NOMO-1 treated with DMSO at 0.1 percent for 48 hours (cell line): ENCODE results near the gene SYT2.
A peak's percentile ranks its signal among the peaks of the same experiment; 100 is the strongest.
"Not testable (repeated sequence)": the region's sequence is repeated elsewhere in the genome, so short reads cannot be mapped to it uniquely, and the experiment has no call there.

ENCODE experiments used
- DNase-seq: peaks from one replicate; lab custom pipeline; 2025; ENCODE audit not compliant: unreplicated experiment; lab: John Stamatoyannopoulos, UW

SYT2 gene

GRCh38 chr1:202710070-202711045 lies at the start of gene SYT2:
TSS of gene SYT2 (minus strand) at chr1:202710454. CDS start at chr1:202605772, 104,682 bp downstream.
- no peak for DNase-seq

GRCh38 chr1:202756391-202756790 lies 46.1 kb upstream of the SYT2 start:
- no peak for DNase-seq

GRCh38 chr1:202754293-202754692 lies 44.0 kb upstream of the SYT2 start:
- DNase-seq, result no peak

DNA sequence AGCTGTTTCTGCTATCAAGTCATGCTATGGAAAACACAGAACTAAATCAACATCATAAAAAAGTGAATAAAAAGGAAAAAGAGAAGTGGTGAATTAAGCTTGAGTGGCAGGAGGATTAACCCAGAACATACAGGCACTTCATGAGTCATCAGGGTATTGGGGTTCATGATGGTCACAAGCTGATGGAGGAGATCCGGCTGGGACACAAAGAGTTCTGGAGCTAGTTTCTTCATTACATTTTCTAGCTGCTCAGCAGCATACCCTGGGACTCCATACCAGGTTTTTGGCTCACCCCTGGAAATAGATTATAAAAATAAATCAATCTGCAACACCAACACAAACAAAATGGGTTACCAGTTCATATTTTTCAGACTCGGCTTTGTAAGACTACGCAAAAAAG lies 42.5 kb upstream of the SYT2 start:
- peak; percentile 64 for DNase-seq

DNA sequence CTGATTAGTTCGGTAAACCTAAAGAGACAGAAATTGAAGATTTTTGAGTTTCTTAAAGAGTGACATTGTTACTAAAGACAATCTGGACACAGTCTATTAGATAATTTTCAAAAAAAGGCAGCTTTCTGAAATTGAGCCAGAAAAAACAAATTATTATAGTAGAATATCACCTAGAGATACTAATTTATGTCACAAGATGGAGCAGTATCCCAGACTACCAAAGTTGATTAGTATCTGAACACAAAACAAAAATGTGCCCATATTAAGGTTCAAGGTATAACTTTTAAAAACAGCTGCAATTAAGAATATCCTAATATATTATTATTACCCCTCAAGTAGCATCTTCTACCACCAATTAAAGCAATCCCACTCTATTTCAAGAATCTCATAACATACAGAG lies 40.5 kb upstream of the SYT2 start:
- no peak for DNase-seq

- no peak for DNase-seq
Observed at GRCh38 chr1:202750024-202750423, 39.8 kb upstream of the SYT2 start.

GRCh38 chr1:202745323-202745888 lies 35.2 kb upstream of the SYT2 start:
- no peak for DNase-seq

GRCh38 chr1:202744770-202745169 lies 34.5 kb upstream of the SYT2 start:
- DNase-seq, result not testable (repeated sequence)

DNA sequence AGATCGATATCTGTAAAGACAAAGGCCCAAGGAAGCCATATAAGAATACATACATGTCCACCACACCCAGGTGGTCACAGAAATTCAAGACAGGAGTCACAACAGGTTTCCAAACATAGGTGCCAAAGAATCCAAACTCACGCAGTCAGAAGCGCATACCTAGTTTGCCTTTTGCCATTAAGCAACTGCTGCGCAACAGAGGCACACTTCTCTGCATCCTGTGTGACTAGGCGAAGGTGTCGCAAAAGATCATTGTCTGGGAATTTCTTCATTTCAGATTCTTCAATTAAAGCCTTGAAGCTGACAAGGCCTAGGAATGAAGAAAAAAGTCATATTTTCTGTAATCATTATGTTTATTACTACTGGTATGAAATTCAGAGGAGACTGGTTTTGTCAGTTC lies 32.2 kb upstream of the SYT2 start:
- no peak for DNase-seq

GRCh38 chr1:202733251-202733650 lies 23.0 kb upstream of the SYT2 start:
- DNase-seq, result no peak

- no peak for DNase-seq
Observed at GRCh38 chr1:202728951-202729350, 18.7 kb upstream of the SYT2 start.

DNA sequence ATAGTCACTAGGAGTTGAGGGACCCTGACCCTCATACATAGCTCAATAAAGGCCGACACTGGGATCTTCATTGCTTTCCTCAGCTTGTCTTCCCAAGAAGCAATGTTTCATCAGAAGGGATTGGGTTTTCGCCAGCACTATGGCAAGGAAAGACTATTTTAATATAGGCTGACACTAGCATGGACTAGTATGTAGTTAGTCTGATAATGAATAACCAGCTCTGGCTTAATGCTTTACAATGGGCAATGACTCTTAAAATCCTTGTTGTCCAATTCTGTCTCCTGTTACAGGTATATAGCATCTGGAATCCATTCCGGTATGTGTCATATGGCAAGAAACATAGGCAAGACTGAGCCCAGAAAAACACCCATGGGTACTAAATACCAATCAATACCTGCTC lies 15.3 kb upstream of the SYT2 start:
- no peak for DNase-seq

DNA sequence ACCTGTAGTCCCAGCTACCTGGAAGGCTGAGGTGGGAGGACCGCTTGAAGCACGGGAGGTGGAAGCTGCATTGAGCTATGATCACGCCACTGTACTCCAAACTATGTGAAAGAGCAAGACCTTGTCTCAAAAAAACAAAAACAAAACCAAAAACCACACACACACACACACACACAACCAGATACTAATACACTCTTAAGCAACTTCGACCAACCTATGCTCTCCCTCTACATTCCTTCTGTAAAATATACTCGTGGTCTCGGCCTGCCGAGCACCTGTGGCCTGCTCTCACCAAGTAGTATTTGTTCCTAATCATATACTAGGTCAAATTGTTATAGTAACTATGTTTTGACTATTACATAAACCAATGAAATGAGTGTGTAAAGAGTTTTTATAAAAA lies 13.5 kb upstream of the SYT2 start:
- DNase-seq, result no peak

DNA sequence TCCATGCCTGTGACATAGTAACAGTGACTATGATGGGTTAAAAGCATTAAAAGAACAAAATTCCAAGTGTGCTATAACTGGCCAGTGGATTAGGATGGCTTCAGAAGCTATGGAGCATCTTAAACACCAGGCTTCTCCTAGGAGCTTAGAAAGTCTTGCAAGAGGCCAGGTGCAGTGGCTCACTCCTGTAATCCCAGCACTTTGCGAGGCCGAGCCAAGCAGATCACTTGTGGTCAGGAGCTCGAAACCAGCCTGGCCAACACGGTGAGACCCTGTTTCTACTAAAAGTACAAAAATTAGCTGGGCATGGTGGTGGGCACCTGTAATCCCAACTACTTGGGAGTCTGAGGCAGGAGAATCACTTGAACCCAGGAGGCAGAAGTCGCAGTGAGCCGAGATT lies 12.8 kb upstream of the SYT2 start:
- not testable (repeated sequence) for DNase-seq

GRCh38 chr1:202716654-202717053 lies 6.4 kb upstream of the SYT2 start:
- no peak for DNase-seq

- not testable (repeated sequence) for DNase-seq
Observed at GRCh38 chr1:202714202-202714601, 3.9 kb upstream of the SYT2 start.

DNA sequence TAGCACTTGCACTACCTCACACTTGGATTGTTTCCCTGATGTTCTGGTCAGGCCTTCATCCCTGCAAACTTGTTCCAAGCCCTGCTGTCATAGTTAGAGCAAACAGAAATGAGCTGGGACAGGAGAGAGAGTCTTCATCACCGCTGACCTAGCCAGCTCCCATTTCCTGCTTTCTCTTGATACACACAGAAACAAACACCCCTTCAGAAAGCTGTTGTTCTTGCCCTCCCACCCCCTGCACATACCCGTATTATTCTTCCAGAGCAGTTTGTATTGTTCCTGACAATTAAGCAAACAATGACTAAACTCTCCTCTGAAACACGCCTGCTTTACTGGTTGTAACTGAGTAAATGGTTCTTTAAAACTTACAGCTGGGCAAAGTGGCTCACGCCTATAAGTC lies 2.9 kb upstream of the SYT2 start:
- no peak for DNase-seq

DNA sequence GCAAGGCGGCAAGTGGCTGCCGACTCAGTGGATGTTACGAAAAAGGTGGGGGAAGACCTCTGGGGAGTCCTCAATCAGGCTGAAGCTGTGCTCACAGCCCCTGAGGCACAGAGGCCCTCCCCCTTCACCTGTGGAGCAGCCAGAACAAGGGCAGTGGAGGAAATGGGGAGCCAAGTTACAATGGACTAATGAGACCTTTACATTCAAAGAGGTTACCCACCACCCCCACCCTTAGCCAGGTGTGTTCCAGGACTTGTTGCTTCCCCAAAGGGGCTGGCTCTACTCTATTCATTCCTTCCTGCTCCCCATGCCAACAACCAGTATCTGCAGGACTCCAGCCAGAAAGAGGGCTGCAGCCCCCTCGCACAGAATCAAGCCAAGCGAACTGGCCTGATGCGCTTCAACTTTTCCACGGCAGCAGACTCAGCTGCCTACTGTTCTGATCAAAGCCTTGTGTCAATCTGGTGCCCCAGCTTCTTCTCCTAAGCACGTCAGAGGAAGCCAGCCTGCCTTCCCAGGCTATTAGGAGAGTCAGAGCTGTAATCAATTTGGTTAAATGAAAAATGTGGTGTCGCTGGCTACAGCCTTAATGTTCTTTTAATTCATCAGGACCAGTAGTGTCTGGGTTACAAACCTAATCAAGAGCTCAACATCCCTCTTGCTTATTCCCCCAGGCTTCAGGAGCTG lies 1.8 kb upstream of the SYT2 start:
- no peak for DNase-seq

DNA sequence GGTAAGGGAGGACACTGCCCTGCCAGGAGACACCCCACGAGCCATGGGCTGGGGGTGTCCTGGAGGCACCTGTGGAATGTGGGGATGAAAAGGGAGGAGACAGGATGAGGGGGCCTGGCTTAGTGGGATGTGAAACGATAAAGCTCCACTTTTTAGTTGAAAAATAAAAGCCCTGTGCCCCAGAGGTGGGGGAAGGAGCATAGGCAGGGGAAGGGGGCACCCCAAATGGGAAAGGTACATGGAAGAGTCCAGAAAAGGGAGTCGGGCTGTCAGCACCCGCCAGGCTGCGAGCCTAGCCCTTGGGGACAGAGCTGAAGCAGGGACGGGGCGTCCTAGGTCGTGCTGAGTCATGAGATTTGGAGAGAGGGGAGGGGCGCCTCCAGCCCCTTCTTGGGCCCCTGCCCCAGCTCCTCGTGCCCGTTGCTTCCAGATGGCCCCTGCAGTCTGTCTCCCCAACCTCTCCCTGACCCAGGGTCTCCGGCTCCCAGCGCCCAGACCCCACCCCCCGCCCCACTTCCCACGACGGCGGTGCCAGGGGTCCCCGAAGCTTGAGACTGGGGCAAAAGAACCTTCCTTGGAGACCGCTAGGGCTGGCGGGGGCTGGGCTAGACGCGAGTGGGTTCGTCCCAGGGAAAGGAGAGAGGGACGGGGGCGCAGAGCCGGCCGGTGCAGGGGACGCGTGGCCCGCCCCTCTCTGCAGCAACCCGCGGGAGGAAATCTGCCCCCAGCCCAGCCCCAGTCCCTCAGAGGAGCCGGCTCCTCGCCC lies 795 bp downstream of the SYT2 start:
- no peak for DNase-seq

DNA sequence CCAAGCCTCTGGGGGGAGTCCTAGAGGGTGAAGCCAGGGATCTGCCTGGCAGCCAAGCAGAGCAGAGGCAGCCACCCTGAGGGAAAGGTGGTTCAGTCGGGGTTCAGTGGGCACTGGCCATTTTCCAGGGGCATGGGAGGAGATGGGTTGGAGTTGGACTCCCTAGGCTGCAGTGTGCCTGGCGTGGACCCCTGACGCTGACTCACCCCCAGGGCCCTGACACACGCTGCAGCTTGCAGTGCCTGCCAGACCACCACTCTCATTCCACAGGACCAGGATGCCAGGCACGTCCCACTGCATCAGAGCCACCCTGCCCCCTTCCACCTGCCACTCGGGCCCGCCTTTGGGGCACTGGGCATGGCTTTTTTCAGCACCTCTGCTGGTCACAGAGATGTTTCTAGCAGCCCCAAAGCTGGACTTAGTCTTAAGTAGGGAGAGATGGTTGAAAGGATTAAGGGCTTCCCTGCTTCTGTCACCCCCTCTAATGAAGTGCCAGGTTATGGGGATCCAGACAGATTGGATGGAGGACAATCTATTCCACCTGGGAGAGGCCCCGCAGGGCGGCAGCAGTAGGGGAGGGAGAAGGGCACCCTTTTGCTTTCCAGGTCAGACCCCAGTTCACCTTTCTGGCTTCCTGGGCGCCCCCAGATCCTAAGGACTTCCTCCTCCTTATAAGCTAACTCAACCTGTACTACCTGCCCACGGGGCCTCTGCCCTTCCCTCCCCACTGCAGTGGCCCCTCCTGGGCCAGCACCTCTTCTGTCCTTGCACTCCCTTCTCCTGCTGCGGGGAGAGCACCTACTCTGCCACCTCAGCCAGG lies 1.6 kb downstream of the SYT2 start:
- DNase-seq, result no peak
